ENCODE measurements around the gene MLLT6. TPM values are rescaled to one million over a fixed set of nuclear protein-coding genes. Genes with fewer than 3 reads are reported as not detected.

Gene MLLT6
- total and polyA plus RNA-seq, 10 donors: 27.3 to 244 (median 143) TPM

GRCh38 chr17:38719289-38719942, 14.3 kb downstream of the MLLT6 start:
- peaks cover 0 to 100% (median 89%) of the 10 kb centered on the region in 6 donors for H3K36me3 ChIP-seq
- no peak overlapping the region for H3K4me3 ChIP-seq
- no peak for TF ChIP-seq POLR2A (IDR thresholded peaks at IDR 0.05)
- no peak for TF ChIP-seq CTCF (IDR thresholded peaks at IDR 0.05 in 8 of 11, conservative IDR thresholded peaks at IDR 0.05 in 3 of 11)
- TF ChIP-seq POLR2AphosphoS5 (IDR thresholded peaks at IDR 0.05): peak in 2 of 3 donors; percentile 27 to 57
- no peaks in the 10 kb centered on the region for H3K9me3 ChIP-seq
- no peak for DNase-seq
- intact Hi-C loops (cut with DNase I; ENCODE audit: low total_unique reads): no loop called here
- WGBS, 5 donors: 85 to 94% (median 94%) methylated on average over 22 to 29 of the region's 29 CpGs
- peaks cover 4 to 62% (median 10%) of the 10 kb centered on the region in 6 donors for H3K4me1 ChIP-seq
- peak overlapping the region in 1 of 8 donors; percentile 27 for H3K27ac ChIP-seq
- no peaks in the 10 kb centered on the region for H3K27me3 ChIP-seq (replicated peaks in 1 of 7)

GRCh38 chr17:38719943-38720641, 15.0 kb downstream of the MLLT6 start:
- 80 to 90% (median 85%) methylated on average over 31 to 39 of the region's 39 CpGs for WGBS, 5 donors
- H3K27me3 ChIP-seq (replicated peaks in 1 of 7): no peaks in the 10 kb centered on the region
- peaks cover 6 to 68% (median 16%) of the 10 kb centered on the region in 6 donors for H3K4me1 ChIP-seq
- no peak overlapping the region for H3K4me3 ChIP-seq
- H3K27ac ChIP-seq: no peak overlapping the region
- intact Hi-C loops (cut with DNase I; ENCODE audit: low total_unique reads): no loop called here
- H3K36me3 ChIP-seq: peaks cover 0 to 100% (median 90%) of the 10 kb centered on the region in 6 donors
- no peak for DNase-seq
- no peak for TF ChIP-seq POLR2A (IDR thresholded peaks at IDR 0.05)
- TF ChIP-seq CTCF (IDR thresholded peaks at IDR 0.05 in 8 of 11, conservative IDR thresholded peaks at IDR 0.05 in 3 of 11): no peak
- peak in 2 of 3 donors; percentile 5 to 55 for TF ChIP-seq POLR2AphosphoS5 (IDR thresholded peaks at IDR 0.05)
- H3K9me3 ChIP-seq: no peaks in the 10 kb centered on the region

- intact Hi-C loops (cut with DNase I; ENCODE audit: low total_unique reads): no loop called here
- Histone ChIP-seq H3K36me3 (peaks cover 0 to 100% (median 84%) of the 10 kb centered on the region in 6 donors), H3K27ac (peak overlapping the region in 1 of 8 donors; percentile 34), H3K27me3 (replicated peaks in 1 of 7) (no peaks in the 10 kb centered on the region), H3K4me3 (no peak overlapping the region), H3K4me1 (peaks cover 6 to 72% (median 21%) of the 10 kb centered on the region in 6 donors), H3K9me3 (no peaks in the 10 kb centered on the region)
- 90 to 96% (median 93%) methylated on average over 6 of the region's 6 CpGs for WGBS, 5 donors
- TF ChIP-seq POLR2AphosphoS5 (IDR thresholded peaks at IDR 0.05): no peak
- no peak for TF ChIP-seq CTCF (IDR thresholded peaks at IDR 0.05 in 8 of 11, conservative IDR thresholded peaks at IDR 0.05 in 3 of 11)
- no peak for TF ChIP-seq POLR2A (IDR thresholded peaks at IDR 0.05)
- no peak for DNase-seq
Measured at GRCh38 chr17:38720941-38721340, 15.9 kb downstream of the MLLT6 start.

- intact Hi-C loops (cut with DNase I; ENCODE audit: low total_unique reads): no loop called here
- peak overlapping the region in 3 of 8 donors; percentile 5 to 34 (median 15) for H3K27ac ChIP-seq
- DNase-seq: no peak
Measured at GRCh38 chr17:38721802-38722201, 16.7 kb downstream of the MLLT6 start.

More at GRCh38 chr17:38721802-38722201, 16.7 kb downstream of the MLLT6 start:
- TF ChIP-seq CTCF (IDR thresholded peaks at IDR 0.05 in 8 of 11, conservative IDR thresholded peaks at IDR 0.05 in 3 of 11) (no peak), POLR2A (IDR thresholded peaks at IDR 0.05) (no peak), POLR2AphosphoS5 (IDR thresholded peaks at IDR 0.05) (peak in 1 of 3 donors; percentile 36)
- 94 to 98% (median 95%) methylated on average over 9 to 16 of the region's 16 CpGs for WGBS, 5 donors
- Histone ChIP-seq H3K4me1 (peaks cover 6 to 81% (median 22%) of the 10 kb centered on the region in 6 donors), H3K4me3 (no peak overlapping the region), H3K27me3 (replicated peaks in 1 of 7) (no peaks in the 10 kb centered on the region), H3K36me3 (peaks cover 0 to 91% (median 76%) of the 10 kb centered on the region in 6 donors), H3K9me3 (no peaks in the 10 kb centered on the region)
